Stimulated activated CD8-positive, alpha-beta memory T cell treated with anti-CD3 and anti-CD28 coated beads, Interleukin-15, amount 100 ng/mL, for 48 hours (primary cell): ENCODE measurements around the gene QSOX1.

Source experiments
- DNase-seq, 2 donors: peaks; one replicate each; pipeline ENCODE4 v3.0.0-alpha.2; 2020; ENCODE audit warnings: low read depth in 2 of 2

Gene QSOX1

DNA sequence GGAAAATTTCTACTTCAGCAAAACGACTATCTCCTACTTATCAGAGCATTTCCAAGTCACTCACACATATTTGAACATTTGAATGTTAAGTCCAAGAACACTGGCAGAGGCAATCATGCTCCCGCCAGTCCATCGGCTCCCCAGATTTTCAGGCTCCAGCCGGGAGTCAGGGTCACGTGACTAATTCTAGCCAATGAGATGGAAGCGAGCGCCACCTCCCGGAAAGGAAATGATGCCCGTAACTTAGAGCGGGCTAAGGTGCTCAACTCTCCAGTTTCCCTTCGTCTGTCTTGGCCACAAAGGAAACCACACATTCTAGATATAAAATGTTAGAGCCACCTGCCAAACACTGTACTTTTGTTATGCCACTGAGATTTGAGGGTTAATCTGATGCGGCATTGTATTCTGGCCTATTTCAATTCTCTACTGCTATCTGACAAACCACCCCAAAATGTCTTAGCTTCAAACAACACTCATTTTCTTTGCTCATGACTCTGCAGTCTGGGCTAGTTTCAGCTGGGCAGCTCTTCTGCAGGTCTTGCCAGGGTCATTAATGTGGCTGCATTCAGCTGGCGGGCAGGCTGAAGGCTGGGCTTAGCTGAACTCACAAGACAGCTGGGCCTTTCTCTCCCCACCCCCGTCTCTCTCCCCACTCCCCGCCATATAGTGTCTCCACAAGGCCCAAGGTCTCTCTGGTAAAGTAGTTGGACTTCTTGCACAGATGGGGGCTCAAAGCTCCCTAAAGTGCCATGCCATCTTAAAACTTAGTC is 58.9 kb downstream of the QSOX1 start:
- DNase-seq, result no peak

DNA sequence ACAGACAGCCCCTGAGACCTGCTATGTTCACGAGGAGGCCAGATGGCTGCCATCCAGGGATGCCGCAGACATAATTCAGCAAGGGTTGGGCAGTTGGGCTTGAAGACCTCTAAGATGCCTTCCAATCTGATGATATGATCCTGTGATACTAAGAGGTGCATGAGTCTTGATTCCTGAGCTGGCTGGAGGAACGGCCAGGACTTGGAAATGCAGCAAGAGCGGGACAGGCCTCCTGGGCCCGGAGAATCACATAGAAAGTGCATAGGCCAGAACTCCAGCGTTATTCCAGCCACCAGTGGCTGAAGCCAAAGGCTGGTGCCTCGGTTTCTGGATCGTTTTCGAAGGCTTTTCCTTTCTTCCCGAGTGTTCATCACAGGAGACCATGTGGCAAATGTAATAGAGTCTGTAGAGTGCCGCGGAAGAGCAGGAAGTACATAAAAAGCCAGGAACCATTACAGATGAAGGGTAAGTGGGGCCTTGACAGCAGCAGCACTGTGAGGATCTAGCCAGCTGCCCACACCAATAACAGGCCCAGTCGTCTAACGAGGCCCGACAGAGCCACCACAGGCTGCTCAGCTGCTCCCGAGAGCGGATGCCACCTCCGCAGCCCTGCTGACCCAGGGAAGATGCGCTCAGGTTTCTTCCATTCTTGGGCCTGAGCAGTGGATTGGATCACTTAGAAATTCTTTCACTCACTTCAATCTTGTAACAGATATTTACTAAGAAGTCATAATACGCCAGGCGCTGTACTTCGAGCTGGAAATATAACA is 61.4 kb downstream of the QSOX1 start:
- DNase-seq, result no peak

DNA sequence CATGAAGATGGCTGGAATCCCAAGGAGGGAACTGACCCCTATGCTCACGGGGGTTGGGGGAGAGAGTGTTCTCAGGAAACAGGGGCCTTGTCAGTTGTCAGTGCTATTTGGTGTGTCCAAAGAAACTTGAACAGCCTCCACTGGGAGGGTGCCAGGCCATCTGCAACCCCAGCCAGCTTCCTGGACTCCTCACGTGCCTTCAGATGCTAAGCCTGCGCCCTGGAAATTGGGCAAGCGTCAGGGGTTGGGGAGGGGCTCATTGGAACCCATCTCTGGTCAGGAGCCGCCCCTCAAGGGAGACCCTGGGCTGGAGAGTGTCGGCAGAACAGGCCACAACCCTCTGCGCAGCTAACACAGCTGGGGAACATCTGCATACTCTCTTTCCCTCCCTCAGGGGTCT is 62.3 kb downstream of the QSOX1 start:
- DNase-seq, result no peak

- DNase-seq, result no peak
These were observed 64.4 kb downstream of the QSOX1 start for GRCh38 chr1:180218806-180219765.

DNA sequence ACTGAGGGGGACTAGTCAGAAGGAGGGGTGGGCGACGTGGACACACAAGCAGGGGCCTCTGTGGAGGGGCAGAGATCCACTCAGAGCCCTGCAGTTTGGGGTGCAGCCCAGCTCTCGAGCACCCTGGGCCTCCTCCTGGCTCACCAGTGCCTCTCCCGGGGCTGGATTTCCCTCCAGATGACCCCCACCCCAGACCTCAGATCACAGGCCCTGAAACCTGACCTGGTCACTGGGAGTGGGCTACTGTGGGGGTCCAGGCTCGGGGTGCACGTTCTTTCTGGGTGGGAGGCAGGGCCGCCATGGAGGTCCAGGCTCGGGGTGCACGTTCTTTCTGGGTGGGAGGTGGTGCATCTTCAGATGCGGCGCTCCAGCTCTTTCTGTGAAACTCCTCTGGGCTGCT is 65.1 kb downstream of the QSOX1 start:
- no peak for DNase-seq

DNA sequence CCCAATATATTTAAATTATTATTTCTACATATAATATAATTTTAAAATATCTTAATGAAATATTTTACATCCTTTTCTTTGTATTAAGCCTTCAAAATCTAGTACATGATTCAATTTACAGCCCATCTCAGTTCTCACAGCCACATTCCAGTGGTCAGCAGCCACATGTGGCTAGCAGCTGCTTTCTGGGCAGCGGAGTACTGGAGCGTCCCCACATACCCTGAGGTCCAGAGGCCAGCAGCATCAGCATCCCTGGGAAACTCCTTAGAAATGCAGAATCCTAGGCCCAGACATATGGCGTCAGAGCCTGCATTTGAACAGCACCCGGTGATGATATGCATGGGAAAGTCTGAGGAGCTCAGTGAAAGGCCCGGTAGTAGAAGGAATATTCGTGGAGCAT is 66.8 kb downstream of the QSOX1 start:
- no peak for DNase-seq

- no peak for DNase-seq
These were observed 70.2 kb downstream of the QSOX1 start for GRCh38 chr1:180224902-180225301.

DNA sequence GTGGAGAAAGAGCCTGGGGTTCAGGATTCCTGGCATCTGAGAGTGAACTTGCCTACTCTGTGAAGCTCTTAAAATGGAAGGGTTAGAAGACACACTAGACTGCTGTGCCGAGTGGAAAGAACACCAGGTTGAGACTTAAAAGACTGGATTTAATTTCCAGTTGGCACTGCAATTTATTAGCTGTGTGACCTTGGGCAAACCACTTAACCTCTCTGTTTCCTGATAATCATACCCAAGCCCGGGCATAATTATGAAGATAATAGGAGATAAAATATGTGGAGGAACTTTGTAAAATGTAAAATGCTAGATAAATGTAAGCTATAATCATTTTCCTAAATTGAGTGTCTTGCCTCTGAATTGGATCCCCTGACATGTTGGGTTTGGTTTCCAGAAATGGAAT is 70.7 kb downstream of the QSOX1 start:
- no peak for DNase-seq

DNA sequence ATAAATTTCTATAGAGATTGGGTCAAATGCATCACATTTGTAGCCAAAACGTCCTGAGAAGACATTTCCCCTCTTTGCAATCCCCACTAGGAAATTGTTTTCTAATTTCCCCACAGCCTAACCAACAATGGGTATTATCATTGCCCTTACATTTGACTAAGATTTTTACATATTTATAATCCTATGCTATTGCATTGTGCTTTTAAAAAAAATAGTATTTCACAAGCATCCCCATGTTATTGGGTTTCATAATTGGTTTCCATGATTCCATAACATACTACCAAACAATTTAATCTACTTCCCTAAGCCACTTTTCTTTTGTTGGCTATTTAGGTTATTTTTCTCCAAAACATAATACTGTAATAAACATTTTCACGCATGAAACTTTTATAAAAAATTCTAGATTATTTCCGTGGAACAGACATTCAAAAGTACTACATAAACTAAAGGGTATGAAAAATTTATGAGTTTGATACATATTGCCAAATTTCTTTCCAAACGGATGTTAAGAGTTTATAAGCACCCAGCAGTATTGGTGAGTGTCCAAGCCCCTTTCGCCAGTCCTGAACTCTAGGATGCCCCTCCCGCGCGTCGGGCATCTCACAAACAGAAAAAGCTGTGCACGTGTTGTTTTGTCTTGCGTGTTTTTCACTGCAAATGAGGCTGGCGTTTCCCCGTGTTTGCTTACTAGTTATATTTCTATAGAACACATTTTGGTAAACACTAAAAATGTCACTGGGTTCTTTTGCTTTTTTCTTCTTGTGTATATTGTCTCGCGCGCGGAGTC is 73.4 kb downstream of the QSOX1 start:
- no peak for DNase-seq

- DNase-seq, result no peak
These were observed 74.2 kb downstream of the QSOX1 start for GRCh38 chr1:180228648-180229482.

- no peak for DNase-seq
These were observed 75.1 kb downstream of the QSOX1 start, which contains the start of gene LHX4 for GRCh38 chr1:180229483-180230415. LHX4 (plus strand) TSS chr1:180230264; CDS start chr1:180230530, 266 bp downstream.

DNA sequence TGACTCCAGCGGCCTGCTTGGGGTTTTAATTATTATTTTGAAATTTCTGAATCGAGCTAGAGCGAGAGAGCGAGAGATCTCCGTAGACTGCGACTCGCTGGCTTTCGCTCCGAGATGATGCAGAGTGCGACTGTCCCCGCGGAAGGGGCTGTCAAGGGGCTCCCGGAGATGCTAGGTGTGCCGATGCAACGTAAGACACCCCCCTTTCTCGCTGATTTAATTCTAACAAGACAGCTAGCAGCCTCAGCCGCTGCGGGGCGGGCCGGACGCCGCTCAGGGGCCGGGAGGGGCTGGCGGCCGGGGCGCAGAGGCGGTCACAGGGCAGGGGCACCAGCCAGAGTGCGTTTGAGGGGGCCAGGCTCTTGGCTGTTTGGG is 75.7 kb downstream of the QSOX1 start:
- no peak for DNase-seq

DNA sequence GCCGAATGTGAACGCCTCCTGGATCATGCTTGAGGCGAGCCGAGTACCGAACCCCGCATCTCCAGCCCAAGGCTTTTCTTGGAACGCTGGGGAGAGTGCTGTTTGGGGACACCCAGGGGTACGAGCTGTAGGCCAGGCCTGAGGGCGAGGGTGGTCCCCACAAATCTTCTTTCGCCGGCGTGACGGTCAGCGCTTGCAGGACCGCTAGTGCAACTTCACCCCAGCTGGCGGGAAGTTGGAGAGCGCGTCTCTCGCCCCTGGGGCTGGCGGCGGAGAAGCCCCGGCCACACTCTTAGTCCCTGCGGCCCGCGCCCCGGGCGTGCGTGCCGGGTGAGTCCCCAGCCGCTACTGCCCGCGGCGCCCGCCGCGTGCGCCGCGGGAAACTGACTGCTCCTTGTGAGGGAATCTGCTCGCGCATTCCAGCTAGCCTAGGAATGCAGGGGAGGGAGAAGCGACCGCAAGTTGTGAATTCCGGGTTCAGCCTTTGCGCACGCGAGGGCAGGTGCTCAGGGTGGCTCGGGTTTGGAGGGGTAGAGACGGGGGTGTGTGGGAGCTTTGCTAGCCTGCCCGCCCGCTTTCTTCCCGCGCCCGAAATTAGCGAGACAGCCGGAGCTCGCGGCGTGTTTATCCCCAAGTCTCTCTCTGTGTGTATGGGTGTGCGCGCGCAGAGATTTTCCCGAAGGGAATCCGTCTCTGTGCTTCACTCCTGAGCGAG is 76.3 kb downstream of the QSOX1 start:
- DNase-seq, result no peak

DNA sequence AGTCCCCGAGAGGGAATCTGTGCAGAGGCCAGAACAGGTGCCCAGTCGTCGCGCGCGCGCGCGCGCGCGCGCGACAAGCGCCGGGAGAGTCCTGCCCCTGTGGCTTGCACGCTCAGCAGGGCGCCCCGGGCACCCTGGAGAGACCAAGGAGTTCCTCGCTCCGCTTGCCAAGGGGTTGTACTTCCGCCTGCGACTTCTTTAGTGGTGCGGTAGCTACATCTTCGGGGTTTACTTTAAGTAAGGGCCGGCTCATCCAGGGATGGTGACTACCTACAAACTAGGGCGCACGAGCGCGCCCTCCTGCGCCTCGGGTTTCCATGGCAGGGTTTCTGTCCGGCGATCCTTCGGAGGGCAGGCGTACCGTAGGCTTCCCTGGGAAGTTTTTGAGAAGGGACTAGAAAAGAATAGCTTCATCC is 76.8 kb downstream of the QSOX1 start:
- DNase-seq, result no peak

DNA sequence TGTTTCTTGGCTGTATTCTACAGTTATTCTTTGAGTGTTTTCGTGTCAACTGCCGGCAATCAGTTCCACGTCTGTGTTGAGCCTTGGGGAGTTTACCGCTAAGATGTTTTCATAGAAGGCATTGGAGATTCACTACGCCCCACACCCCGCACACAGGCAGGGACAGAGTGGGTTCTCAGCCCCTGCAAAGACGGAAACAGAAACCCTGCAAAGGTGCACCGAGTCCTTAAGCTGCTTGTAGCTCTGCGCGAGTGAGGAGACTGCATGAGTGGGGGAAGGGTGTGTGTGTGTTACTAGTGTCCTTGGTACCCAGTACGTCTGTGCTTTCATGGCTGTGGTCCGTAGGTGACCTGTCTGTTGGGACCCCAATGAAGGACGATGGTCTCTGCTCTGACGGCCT is 77.3 kb downstream of the QSOX1 start:
- DNase-seq, result no peak

- no peak for DNase-seq
These were observed 77.9 kb downstream of the QSOX1 start for GRCh38 chr1:180232521-180233043.

DNA sequence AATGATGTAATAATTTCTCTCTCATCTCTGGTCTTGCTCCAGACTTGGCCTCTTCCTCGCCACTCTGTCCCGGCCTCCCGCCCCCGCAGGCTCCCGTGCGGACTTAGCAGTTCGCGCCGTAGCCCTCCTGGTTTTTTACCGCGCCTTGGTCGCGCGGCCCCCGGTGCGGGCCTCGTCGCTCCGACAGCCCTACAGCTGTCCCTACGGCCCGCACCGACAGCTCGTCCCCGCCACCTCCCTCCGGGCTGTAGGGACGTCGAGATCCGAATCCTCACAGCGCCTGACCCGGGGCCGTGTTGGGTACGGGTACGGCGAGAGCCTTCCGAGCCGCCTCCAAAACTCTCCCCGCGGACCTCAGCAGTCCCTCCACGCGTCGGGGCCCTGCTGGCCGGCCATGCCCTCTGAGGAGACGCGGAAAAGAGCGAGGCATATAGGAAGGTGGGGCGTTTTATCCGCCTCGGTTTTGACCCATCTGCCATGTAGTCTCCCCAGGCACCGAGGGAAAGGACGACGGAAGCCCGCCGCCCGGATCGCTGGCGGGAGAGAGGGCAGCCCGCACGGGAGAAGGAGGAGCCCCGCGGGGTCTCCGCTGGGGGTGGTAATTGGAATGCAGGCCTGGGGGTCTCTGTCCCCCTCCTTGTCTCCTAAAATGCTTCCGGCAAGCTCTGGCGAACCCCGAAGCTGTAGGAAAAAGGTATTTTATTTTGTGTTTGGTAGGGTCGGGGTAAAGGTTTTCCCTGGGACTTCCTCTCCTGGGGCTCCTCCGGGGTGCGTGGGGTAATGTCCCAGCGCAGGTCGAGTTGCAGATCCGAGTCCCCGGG is 78.7 kb downstream of the QSOX1 start:
- no peak for DNase-seq
